ENCODE measurements around the gene BASP1. TPM values are rescaled to one million over a fixed set of nuclear protein-coding genes. Genes with fewer than 3 reads are reported as not detected.

BASP1 gene
- total RNA-seq, 4 donors from 2014 or later, result 22.1 to 37.1 (median 26.8) TPM

- H3K4me3 ChIP-seq (ENCODE audit: low read depth, poor library complexity, severe bottlenecking), result no peak overlapping the region
- TF ChIP-seq CTCF (IDR thresholded peaks at IDR 0.05) (no peak), POLR2A (IDR thresholded peaks at IDR 0.05) (no peak)
- intact Hi-C loops (cut with DNase I; ENCODE audit: low total_unique reads), result loop anchor here (5.0 to 10.0 kb wide), 2 partner anchors 1065 to 1092 kb away; no protein-coding TSS in a partner anchor
- DNase-seq (ENCODE audit: low spot score in 2 of 2), result no peak
- 91 to 95% methylated on average over 6 of the region's 6 CpGs for WGBS, 2 donors
Measured at GRCh38 chr5:17219992-17220391, 2.6 kb downstream of the BASP1 start.

DNA sequence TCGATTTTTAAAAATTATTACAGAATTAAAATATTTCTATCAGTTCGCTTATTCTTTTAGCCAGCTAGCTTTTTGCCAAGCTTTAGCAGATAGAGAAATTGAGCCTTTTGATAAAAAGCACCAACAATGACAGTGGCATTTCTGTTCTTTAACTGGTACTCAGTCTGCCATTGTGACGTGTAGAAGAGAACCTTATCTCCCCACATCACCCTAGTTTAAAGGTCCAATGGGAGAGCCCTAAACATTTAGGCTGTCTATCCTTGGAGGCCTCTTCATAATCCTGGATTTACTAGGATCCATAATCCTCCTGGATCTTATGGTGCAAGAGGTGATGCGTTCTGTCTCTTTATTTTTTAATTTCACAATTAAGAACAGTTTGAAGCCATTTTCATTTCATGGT is 3.0 kb downstream of the BASP1 start:
- DNase-seq (ENCODE audit: low spot score in 2 of 2), result no peak
- no peak overlapping the region for H3K4me3 ChIP-seq (ENCODE audit: low read depth, poor library complexity, severe bottlenecking)
- TF ChIP-seq CTCF (IDR thresholded peaks at IDR 0.05), result no peak
- TF ChIP-seq POLR2A (IDR thresholded peaks at IDR 0.05), result no peak
- 89 to 90% methylated on average over 4 of the region's 4 CpGs for WGBS, 2 donors
- intact Hi-C loops (cut with DNase I; ENCODE audit: low total_unique reads), result no loop called here

GRCh38 chr5:17221843-17222636 is 4.6 kb downstream of the BASP1 start:
- 53 to 68% methylated on average over 4 of the region's 4 CpGs for WGBS, 2 donors
- no peak overlapping the region for H3K4me3 ChIP-seq (ENCODE audit: low read depth, poor library complexity, severe bottlenecking)
- no peak for TF ChIP-seq POLR2A (IDR thresholded peaks at IDR 0.05)
- no peak for TF ChIP-seq CTCF (IDR thresholded peaks at IDR 0.05)
- intact Hi-C loops (cut with DNase I; ENCODE audit: low total_unique reads), result no loop called here
- no peak for DNase-seq (ENCODE audit: low spot score in 2 of 2)

DNA sequence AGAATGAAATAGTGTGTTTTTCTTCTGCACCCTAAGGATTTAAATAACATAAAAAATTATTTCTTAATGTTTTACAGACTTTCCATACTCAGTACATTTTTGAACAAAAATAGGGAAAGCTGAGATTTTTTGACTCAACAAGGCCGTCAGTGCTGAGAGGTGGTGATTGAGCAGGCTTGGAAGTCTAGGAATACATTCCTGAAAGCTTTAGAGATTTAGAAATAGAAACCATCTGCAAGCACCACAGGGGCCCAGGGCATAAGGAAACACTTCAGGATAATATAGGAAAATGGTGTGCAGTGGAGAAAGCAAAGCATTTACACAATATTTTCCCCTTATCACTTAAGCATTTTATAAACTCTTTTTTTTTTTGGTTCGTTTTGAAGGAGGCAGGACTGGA is 5.2 kb downstream of the BASP1 start:
- intact Hi-C loops (cut with DNase I; ENCODE audit: low total_unique reads), result no loop called here
- 61 to 62% methylated on average over 2 of the region's 2 CpGs for whole genome bisulfite sequencing, 2 donors
- TF ChIP-seq CTCF (IDR thresholded peaks at IDR 0.05), result no peak
- TF ChIP-seq POLR2A (IDR thresholded peaks at IDR 0.05), result no peak
- H3K4me3 ChIP-seq (ENCODE audit: low read depth, poor library complexity, severe bottlenecking), result no peak overlapping the region
- DNase-seq (ENCODE audit: low spot score in 2 of 2), result no peak

DNA sequence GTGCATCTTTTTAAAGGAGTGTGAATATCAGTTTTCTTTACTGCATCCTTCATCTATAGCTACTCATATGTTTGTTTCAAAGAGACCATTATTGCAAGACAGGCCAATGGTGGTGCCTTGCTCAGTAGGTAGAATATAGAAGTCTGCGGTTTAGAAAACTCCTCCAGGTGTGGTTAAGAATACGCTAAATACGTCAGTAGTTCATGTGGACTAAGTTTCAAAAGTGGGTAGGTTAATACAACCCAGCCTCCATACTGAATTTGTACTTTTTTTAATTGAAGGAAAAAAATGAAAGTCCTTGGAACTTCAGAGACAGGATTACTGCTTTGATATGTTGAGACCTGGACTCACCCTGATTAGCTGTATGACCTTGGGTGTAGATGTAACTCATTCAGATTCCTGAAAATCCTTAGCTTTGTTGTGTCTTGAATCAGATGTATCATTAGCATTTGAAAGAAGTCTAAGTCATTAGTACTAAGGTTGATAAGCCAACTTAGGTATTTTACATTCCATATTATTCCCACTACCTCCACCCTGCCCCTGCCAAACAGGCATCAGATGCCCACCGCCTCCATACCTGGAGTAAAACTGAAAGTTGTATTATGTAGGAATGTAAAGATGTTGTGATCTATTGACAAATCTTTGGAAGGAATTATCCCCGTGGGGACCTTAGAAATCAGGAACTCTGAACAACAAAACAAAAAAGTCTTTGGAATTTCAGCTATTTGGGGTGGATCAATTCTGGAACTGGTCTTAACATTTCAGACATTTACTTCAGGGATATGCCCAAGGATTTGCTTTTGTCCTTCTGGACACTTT is 6.1 kb downstream of the BASP1 start:
- H3K4me3 ChIP-seq (ENCODE audit: low read depth, poor library complexity, severe bottlenecking), result no peak overlapping the region
- no peak for TF ChIP-seq CTCF (IDR thresholded peaks at IDR 0.05)
- no peak for TF ChIP-seq POLR2A (IDR thresholded peaks at IDR 0.05)
- no peak for DNase-seq (ENCODE audit: low spot score in 2 of 2)
- WGBS, 2 donors, result 74 to 78% methylated on average over 5 of the region's 5 CpGs
- intact Hi-C loops (cut with DNase I; ENCODE audit: low total_unique reads), result no loop called here
